ENCODE data around the gene C8A. TPM values are rescaled to one million over a fixed set of nuclear protein-coding genes. Genes with fewer than 3 reads are reported as not detected.

Gene C8A
- total and polyA plus RNA-seq, 2 of the 8 experiments (the other 6 are each of a cell fraction or from before 2014, with no cell fraction given) = not detected

- TF ChIP-seq CHD7 (IDR thresholded peaks at IDR 0.05; ENCODE audit: insufficient replicate concordance, low read length) (no peak), TCF12 (IDR thresholded peaks at IDR 0.05; ENCODE audit: low read depth, low read length) (no peak), JUND (IDR thresholded peaks at IDR 0.05; ENCODE audit: low read length) (no peak), ATF3 (IDR thresholded peaks at IDR 0.05; ENCODE audit: insufficient read depth, low read depth, low read length) (no peak)
These were observed 30.3 kb upstream of the C8A start (continued) for GRCh38 chr1:56824271-56824670.

All from H1 (cell line).